Activated T-cell treated with anti-CD3 and anti-CD28 coated beads for 4 hours (primary cell): ENCODE measurements around the gene EFCAB12.

Experiments
- DNase-seq: peaks from one replicate; pipeline ENCODE4 v3.0.0-alpha.2; 2020

The EFCAB12 gene

DNA sequence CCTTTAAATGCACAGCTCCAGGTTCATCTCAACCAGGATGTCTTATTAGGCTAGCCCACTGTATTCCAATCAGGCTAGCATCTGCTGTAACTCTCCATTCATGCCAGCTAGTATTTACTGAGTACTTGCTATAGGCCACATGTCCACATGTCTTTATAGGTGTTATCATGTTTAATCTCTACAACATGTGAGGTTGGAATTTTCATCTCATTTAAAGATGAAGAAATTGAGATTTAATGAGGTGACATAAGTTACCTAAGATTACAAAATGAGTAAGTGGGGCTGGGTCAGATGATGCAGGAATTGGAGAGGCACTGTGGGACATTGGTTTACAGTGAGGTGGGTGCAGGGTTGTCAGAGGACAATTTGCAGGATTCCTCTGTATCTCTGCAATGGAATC, 14.5 kb upstream of the EFCAB12 start:
- no peak for DNase-seq

DNA sequence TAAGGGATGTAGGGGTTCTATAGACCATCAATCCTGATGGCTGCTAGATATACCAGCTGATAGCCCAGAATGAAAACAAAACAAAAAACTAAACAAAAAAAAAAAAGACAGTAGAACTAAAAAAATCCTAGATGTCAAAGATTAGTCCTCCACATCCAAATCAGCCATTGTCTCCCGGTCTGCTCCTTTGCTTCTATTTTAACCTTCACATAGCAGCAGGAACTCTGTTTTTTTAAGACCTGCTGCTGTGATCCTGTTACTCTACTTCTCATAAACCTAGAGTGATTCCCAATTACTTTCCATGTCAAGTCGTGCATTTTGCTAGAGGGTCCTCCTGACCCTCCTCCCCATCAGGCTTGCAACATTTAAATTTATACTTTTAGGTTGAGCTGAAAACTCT, 14.1 kb upstream of the EFCAB12 start:
- DNase-seq, result no peak

- DNase-seq, result no peak
Measured at GRCh38 chr3:129441782-129442181, 13.3 kb upstream of the EFCAB12 start.

- DNase-seq, result no peak
Measured at GRCh38 chr3:129441215-129441614, 12.8 kb upstream of the EFCAB12 start.

DNA sequence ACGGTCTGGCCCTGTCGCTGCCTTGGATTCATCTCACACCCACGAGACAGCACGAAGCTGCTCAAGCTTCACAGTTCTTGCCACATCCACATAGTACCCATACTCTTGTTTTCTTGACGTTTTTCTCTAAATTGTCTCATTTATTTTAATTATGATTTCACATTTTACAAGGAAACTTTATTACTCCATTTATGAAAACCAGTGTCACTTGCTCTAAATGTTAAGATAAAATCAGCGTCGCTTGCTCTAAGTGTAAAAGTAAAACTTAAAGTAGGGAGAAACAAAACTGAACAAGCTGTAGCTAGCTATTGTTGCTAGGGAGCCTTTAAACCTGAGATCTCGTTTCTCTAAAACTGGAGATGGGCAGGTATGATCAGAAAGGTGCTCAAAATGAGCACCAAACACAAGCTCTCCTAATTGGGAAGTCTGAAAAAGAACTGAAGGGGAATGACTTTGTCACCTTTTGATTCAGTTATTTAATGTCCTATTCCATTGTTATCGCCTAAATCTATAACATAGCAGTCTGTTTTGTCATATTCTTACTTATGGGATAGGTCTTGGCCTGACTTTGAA, 12.3 kb upstream of the EFCAB12 start:
- no peak for DNase-seq

- DNase-seq, result peak; percentile 98
Measured at GRCh38 chr3:129439817-129440617, 11.6 kb upstream of the EFCAB12 start, which contains the start of the genes IFT122 and MBD4. TSS of gene IFT122 (plus strand) at chr3:129440224. CDS start at chr3:129440331, 107 bp downstream. TSS of gene MBD4 (minus strand) at chr3:129439948. CDS start at chr3:129439833, 115 bp downstream.

DNA sequence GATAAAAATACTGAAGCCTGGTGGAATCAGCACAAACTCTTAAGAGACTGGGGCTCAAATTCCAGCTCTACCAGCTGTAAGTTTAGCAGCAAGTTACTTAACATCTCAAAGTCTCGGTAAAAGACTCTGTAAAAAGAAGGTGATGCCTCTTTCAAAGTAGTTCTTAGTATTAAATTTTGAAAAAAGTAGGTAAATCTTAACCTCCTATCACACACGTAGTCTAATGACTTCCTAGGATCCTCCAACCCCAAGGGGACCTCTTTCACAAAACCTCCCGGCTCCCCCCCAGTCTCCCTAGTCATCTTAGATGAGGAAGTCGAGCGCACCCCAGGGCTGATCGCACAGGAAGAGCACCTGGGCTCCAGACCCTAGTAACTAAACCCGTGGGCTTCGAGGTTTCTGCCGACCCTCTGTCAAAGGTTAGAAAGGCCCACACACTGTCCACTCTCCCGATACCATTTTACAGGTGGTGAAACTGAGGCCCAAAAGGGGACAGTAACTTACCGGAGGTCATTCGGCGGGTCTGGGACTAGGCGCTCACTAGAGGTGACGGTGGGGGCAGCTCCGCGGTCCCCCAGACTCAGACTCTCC, 10.9 kb upstream of the EFCAB12 start:
- peak; percentile 24 for DNase-seq

GRCh38 chr3:129435367-129435766, 6.9 kb upstream of the EFCAB12 start:
- no peak for DNase-seq

GRCh38 chr3:129434140-129434539, 5.7 kb upstream of the EFCAB12 start:
- no peak for DNase-seq

DNA sequence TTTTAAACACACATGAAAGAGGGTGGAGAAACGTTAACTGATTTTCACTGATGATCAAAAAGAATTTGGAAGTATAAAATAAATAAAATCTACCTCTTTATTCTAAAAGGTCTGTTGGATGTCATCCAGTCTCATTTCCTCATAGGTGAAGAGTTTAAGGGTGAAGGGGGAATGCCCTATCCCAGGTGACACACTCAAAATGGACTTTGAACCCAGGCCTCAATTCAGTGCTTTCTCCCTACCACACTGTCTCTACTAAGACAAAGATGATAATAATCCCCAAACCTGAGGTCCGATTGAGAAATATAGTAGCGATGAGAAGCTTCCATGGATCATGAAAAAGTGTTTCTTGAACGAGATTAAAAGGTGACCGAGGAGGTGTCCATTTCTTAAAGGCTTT, 5.1 kb upstream of the EFCAB12 start:
- no peak for DNase-seq

GRCh38 chr3:129432671-129433070, 4.2 kb upstream of the EFCAB12 start:
- DNase-seq, result no peak

DNA sequence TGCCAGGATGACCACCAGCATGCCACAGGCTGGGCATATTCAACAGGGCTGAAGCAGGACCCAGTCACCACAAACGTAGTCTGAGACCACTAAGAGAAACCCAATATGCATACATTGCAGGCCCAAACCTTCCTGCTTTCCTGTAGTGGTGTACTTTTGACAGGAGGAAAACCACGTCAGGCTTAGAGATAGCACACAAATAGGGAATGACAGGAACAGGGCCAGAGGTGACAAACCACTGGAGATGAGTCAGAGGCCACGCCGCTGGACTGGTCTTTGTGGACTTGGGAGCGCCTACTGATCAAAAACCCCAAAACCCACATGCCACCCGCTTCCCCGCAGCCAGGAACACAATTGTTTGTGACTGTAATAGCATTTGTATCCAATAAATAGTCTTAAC, 3.6 kb upstream of the EFCAB12 start:
- no peak for DNase-seq

DNA sequence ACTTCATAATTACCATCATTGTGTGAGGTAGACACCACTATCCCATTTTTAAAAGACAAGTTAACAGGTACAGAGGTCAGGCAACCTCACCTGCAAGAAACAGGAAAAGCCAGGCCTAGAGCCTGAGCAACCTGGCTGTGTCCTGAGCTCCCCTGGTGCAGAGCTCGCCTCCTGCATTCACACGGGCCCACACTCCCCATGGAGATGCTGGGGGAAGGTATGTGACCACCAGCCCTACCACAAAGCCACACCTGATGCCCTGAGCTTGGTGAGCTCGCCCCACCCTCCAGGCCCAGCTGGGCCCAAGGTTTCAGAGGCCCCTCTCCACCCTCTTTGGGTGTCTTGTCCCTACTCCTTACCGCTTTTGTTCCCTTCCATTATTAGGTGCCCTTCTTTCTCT, 1.2 kb upstream of the EFCAB12 start:
- no peak for DNase-seq

DNA sequence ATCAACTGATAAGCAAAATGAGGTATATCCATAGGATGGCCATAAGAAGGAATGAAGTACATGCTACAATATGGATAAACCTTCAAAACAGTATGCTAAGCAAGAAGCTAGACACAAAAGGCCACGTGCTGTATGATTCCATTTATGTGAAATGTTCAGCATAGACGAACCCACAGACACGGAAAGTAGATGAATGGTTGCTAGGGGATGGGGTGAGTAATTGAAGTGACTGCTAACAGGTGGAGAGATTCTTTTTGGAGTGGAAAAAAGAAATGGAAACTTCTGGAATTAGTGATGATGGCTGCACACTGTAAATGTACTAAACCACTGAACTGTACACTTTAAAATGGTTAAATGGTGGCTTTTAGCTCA, 630 bp upstream of the EFCAB12 start:
- DNase-seq, result no peak

DNA sequence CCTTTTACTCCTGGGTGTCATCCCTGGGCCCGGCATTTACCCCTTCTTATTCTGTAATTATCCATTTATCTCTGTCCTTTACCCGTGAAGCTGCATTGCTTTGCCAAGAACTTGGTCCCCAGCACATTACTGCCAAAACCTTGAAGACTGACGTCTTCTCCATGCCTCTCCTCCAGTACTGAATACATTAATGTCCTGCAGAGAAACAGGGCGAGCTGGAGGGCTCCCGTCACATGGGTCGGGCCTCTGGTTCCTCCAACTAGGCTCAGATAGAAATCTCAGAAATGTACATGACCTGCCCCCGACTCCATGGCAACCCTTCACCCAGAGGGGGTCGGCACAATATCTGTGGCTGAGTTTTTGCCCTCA, 445 bp downstream of the EFCAB12 start:
- no peak for DNase-seq

GRCh38 chr3:129425619-129426018, 2.8 kb downstream of the EFCAB12 start:
- no peak for DNase-seq

DNA sequence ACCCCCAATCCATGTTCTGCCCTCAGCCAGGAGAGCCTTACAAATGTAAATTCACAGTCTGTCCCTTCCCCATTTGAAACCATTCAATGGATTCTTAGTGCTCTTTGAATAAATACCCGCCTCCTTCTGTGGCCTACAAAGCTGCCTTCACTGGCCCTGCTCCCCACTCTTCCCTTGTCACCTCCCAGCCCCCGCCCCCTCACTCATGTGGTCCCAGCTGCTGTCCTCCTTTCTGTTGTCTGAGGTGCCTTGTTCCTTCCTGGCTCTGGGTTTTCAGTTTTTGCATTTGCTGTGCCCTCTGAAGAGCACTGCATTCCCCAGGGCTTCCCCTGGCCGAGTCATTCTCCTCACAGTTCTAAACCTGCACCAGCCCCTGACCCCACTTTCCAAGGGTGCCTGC, 3.2 kb downstream of the EFCAB12 start:
- DNase-seq, result no peak

- no peak for DNase-seq
Measured at GRCh38 chr3:129424185-129424841, 4.1 kb downstream of the EFCAB12 start.

- no peak for DNase-seq
Measured at GRCh38 chr3:129422897-129423296, 5.5 kb downstream of the EFCAB12 start.

- DNase-seq, result no peak
Measured at GRCh38 chr3:129421988-129422745, 6.3 kb downstream of the EFCAB12 start.

DNA sequence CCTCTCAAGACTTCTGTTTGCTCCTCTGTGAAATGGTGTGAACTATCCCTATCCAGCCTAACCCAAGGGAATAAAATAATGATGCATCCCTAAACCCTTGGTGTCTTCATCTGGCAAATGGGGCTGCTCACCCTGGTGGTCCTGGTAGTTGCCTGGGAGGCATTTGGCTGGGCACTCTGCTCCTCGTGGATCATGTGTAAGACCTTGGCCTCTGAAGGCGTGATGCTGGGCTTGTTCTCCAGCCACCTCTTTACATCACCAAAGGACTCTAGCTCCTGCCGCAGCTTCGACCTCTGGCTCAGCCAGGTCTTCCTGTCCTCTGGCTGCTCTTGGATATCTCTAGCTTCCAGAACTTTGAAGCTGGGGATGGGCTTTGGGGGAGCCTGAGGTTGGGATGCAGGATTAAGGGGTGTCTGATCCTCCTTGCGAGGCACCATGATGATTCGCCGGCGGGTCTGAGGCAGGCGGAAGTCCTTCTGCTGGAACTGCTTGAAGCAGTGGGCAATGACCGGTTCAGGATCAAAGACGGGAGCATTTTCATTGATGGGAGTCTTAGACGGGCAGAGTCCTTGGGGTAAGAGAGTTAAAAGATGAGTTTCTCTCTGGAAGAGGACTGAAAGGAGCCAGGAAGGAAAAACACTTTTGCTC, 7.1 kb downstream of the EFCAB12 start:
- DNase-seq, result no peak

DNA sequence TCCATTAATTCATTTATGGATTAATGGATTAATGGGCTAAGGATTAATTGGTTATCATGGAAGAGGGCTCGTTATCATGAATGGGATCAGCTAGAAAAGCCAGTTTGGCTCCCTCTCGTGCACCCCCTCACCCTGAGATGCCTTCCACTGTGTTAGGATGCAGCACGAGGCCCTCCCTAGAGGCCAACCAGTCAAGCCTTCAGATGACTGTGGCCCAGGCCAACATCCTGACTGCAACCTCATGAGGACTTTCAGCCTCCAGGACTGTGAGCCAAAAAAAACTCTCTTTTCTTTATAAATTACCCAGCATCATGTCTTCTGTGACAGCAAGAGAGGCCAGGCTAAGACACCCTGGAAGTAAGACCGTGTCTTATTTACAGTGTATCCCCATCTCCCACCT, 9.0 kb downstream of the EFCAB12 start:
- no peak for DNase-seq
